Hepatocyte (in vitro differentiated cells): Measurements from ENCODE around the gene LRMDA. TPM values are rescaled to one million over a fixed set of nuclear protein-coding genes. Genes with fewer than 3 reads are reported as not detected.

Experiments
- DNase-seq: peaks from one replicate; pipeline ENCODE4 v3.0.0-alpha.2; 2016; ENCODE audit warnings: low spot score
- H2AFZ ChIP-seq: fragments of 200-600 bp; sonication (generic); 2 replicates; pipeline ENCODE4 v1.6.0; 2016; ENCODE audit warnings: antibody characterized with exemption, mild to moderate bottlenecking
- H3K27ac ChIP-seq: fragments of 200-600 bp; sonication (generic); 2 replicates; pipeline ENCODE4 v1.5.1; 2016; ENCODE audit warnings: mild to moderate bottlenecking
- H3K27me3 ChIP-seq: fragments of 200-600 bp; sonication (generic); 2 replicates; pipeline ENCODE4 v1.6.1; 2016
- H3K36me3 ChIP-seq: fragments of 200-600 bp; sonication (generic); replicated peaks from 2 replicates; pipeline ENCODE4 v1.5.1; 2016; ENCODE audit warnings: low read depth; ENCODE audit not compliant: insufficient read depth
- H3K4me1 ChIP-seq: fragments of 200-600 bp; sonication (generic); 2 replicates; pipeline ENCODE4 v1.5.1; 2016; ENCODE audit warnings: mild to moderate bottlenecking, moderate library complexity; ENCODE audit not compliant: insufficient read depth
- H3K4me2 ChIP-seq: fragments of 200-600 bp; sonication (generic); 2 replicates; pipeline ENCODE4 v1.6.0; 2016
- H3K4me3 ChIP-seq: fragments of 200-600 bp; sonication (generic); 2 replicates; pipeline ENCODE4 v1.5.1; 2016; ENCODE audit warnings: mild to moderate bottlenecking
- H3K79me2 ChIP-seq: fragments of 200-600 bp; sonication (generic); 2 replicates; pipeline ENCODE4 v1.6.0; 2017; ENCODE audit warnings: mild to moderate bottlenecking
- H3K9me2 ChIP-seq: fragments of 200-600 bp; sonication (generic); replicated peaks from 2 replicates; pipeline ENCODE4 v1.6.0; 2017; ENCODE audit warnings: mild to moderate bottlenecking; ENCODE audit not compliant: insufficient read depth
- H3K9me3 ChIP-seq: fragments of 200-600 bp; sonication (generic); 2 replicates; pipeline ENCODE4 v1.5.1; 2016; ENCODE audit warnings: low read depth, mild to moderate bottlenecking
- H4K20me1 ChIP-seq: fragments of 200-600 bp; sonication (generic); 2 replicates; pipeline ENCODE4 v1.6.0; 2016; ENCODE audit warnings: mild to moderate bottlenecking; ENCODE audit not compliant: insufficient read depth, poor library complexity, severe bottlenecking
- CTCF ChIP-seq: fragments of 200-600 bp; sonication (generic); IDR thresholded peaks from 2 replicates; pipeline ENCODE4 v1.5.1; 2016; ENCODE audit warnings: antibody characterized with exemption, mild to moderate bottlenecking; ENCODE audit not compliant: poor library complexity
- EZH2 ChIP-seq: fragments of 200-600 bp; sonication (generic); IDR thresholded peaks from 2 replicates; pipeline ENCODE4 v1.6.1; 2016; ENCODE audit warnings: antibody characterized with exemption, mild to moderate bottlenecking, borderline replicate concordance
- EZH2phosphoT487 ChIP-seq: fragments of 200-600 bp; sonication (generic); IDR thresholded peaks from one replicate; pipeline ENCODE4 v1.6.1; 2018; ENCODE audit warnings: antibody characterized with exemption, mild to moderate bottlenecking, low read depth, moderate library complexity; ENCODE audit not compliant: unreplicated experiment, severe bottlenecking
- WGBS: methylation state at CpG from one replicate; pipeline ENCODE4 v1.1.6; 2016; ENCODE audit warnings: low lambda C conversion rate; ENCODE audit errors: missing lambda C conversion rate; 5-methylcytosine and 5-hydroxymethylcytosine counted together
- polyA plus RNA-seq: library from polyadenylated mRNA; unstranded; fragments of >200 nt; fragmentation: Nextera tagmentation; extraction: Ambion mirVana; gene quantifications from 2 replicates; pipeline ENCODE4 v1.2.1, GENCODE V29; 2016
- total RNA-seq: library from RNA; depleted of rRNA; stranded (reverse); fragments of >200 nt; gene quantifications from 2 replicates; pipeline ENCODE4 v1.2.3, GENCODE V29; 2014

The LRMDA gene
- total and polyA plus RNA-seq, 2 experiments from 2014 or later = 5.6 to 15.7 TPM

- H3K9me3 ChIP-seq = no peaks in the 10 kb centered on the region
- no peaks in the 10 kb centered on the region for H3K79me2 ChIP-seq
- H2AFZ ChIP-seq = no peak overlapping the region
- peaks cover 6% of the 10 kb centered on the region for H3K27me3 ChIP-seq
- no peaks in the 10 kb centered on the region for H3K4me1 ChIP-seq
- WGBS = 85% methylated on average over 10 of the region's 10 CpGs
- H3K27ac ChIP-seq = no peak overlapping the region
- no peak overlapping the region for H3K4me3 ChIP-seq
- no peaks in the 10 kb centered on the region for H3K36me3 ChIP-seq
- no peak overlapping the region for H3K4me2 ChIP-seq
- TF ChIP-seq CTCF (no peak), EZH2phosphoT487 (no peak), EZH2 (no peak)
- DNase-seq = no peak
- no peaks in the 10 kb centered on the region for H3K9me2 ChIP-seq
- no peaks in the 10 kb centered on the region for H4K20me1 ChIP-seq
These were observed 285.9 kb downstream of the LRMDA start for GRCh38 chr10:75717126-75717916.

- Histone ChIP-seq H3K4me2 (no peak overlapping the region), H2AFZ (no peak overlapping the region), H3K27ac (no peak overlapping the region), H3K9me3 (no peaks in the 10 kb centered on the region), H3K4me3 (no peak overlapping the region), H3K9me2 (no peaks in the 10 kb centered on the region), H4K20me1 (no peaks in the 10 kb centered on the region), H3K36me3 (no peaks in the 10 kb centered on the region), H3K4me1 (no peaks in the 10 kb centered on the region), H3K27me3 (peaks cover 4% of the 10 kb centered on the region), H3K79me2 (no peaks in the 10 kb centered on the region)
- no peak for DNase-seq
- no peak for TF ChIP-seq CTCF
- no peak for TF ChIP-seq EZH2phosphoT487
- no peak for TF ChIP-seq EZH2
These were observed 287.6 kb downstream of the LRMDA start for GRCh38 chr10:75718991-75719390.

DNA sequence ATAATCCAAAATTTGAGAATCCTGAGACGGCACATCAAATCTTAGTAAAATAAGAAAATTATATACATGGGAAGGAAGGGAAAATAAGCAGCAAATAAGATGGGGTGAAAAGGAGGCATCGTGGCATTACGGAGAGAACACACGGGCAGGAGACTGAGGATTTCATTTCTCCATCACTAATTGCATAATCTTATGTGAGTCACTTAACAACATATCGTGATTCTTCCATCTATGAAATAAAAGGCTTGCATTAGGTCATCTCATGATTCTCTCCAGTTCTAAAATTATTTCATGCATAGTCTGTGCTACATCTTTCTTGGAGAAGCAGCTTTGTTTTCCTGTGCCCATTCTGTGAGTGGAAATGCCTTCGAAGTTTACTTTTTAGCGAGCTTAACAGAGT is 288.7 kb downstream of the LRMDA start:
- Histone ChIP-seq H3K4me1 (no peaks in the 10 kb centered on the region), H4K20me1 (no peaks in the 10 kb centered on the region)

More for the DNA sequence above, 288.7 kb downstream of the LRMDA start:
- TF ChIP-seq EZH2 (no peak), CTCF (no peak), EZH2phosphoT487 (no peak)
- H3K9me3 ChIP-seq = no peaks in the 10 kb centered on the region
- no peak overlapping the region for H3K4me2 ChIP-seq
- no peak for DNase-seq
- no peaks in the 10 kb centered on the region for H3K36me3 ChIP-seq
- no peaks in the 10 kb centered on the region for H3K9me2 ChIP-seq
- WGBS = 96% methylated on average over 7 of the region's 7 CpGs
- H3K4me3 ChIP-seq = no peak overlapping the region
- peaks cover 4% of the 10 kb centered on the region for H3K27me3 ChIP-seq
- H3K27ac ChIP-seq = no peak overlapping the region
- no peaks in the 10 kb centered on the region for H3K79me2 ChIP-seq
- no peak overlapping the region for H2AFZ ChIP-seq
